GM12878 (cell line): ENCODE measurements around the gene GAL.

Source experiments
- NRF1 ChIP-seq: conservative IDR thresholded peaks from 2 replicates; pipeline ENCODE4 v1.6.1; 2011; ENCODE audit warnings: mild to moderate bottlenecking, low read depth, low read length, improper control_type of control experiment
- POLR2A ChIP-seq: IDR thresholded peaks from 2 replicates; pipeline ENCODE4 v1.6.1; 2011; ENCODE audit warnings: low read depth, mild to moderate bottlenecking, low read length
- USF1 ChIP-seq: IDR thresholded peaks from 2 replicates; pipeline ENCODE4 v1.6.1; 2011; ENCODE audit warnings: borderline replicate concordance, low read depth, mild to moderate bottlenecking, moderate library complexity, mixed read lengths, low read length; ENCODE audit not compliant: insufficient read depth; ENCODE audit errors: extremely low read length
- TF ChIP-seq, protein P1 (sequence below), 3 experiments: IDR thresholded peaks in 2 of 3; conservative IDR thresholded peaks in 1 of 3; 2 replicates each; pipeline ENCODE4 v1.5.1; 2011; ENCODE audit warnings: low read depth in 3 of 3, low read length in 3 of 3, mild to moderate bottlenecking in 3 of 3, control low read depth in 2 of 3, moderate library complexity in 2 of 3, inconsistent platforms in 1 of 3, mixed read lengths in 1 of 3; ENCODE audit not compliant: control insufficient read depth in 2 of 3, insufficient read depth in 1 of 3; ENCODE audit errors: extremely low read depth in 1 of 3

DNA sequence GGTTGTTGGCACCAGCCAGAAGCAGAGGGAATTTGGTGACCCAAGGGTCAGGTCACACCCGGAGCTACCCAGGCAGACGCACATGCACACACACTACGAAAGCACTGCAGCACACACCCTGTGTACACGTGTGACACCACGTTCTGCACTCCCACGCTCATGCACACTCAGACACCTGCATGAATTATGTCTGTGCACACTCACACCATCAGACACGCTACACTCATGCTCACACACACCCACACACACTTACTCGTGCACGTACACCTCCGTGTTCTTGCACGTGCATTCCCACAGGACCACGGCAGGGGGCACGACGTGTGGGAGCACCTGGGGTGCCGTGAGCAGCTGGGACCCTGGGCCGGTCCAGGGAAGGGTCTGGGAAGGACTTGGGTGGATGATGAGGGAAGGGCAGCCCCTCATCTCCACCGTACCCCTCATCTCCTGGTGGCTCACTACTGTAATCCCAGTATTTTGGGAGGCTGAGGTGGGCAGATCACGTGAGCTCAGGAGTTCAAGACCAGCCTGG, 20.8 kb upstream of the GAL start:
- TF ChIP-seq POLR2A: no peak
- TF ChIP-seq NRF1: no peak
- TF ChIP-seq USF1: no peak
- TF ChIP-seq, protein P1, sequence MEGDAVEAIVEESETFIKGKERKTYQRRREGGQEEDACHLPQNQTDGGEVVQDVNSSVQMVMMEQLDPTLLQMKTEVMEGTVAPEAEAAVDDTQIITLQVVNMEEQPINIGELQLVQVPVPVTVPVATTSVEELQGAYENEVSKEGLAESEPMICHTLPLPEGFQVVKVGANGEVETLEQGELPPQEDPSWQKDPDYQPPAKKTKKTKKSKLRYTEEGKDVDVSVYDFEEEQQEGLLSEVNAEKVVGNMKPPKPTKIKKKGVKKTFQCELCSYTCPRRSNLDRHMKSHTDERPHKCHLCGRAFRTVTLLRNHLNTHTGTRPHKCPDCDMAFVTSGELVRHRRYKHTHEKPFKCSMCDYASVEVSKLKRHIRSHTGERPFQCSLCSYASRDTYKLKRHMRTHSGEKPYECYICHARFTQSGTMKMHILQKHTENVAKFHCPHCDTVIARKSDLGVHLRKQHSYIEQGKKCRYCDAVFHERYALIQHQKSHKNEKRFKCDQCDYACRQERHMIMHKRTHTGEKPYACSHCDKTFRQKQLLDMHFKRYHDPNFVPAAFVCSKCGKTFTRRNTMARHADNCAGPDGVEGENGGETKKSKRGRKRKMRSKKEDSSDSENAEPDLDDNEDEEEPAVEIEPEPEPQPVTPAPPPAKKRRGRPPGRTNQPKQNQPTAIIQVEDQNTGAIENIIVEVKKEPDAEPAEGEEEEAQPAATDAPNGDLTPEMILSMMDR (IDR thresholded peaks at IDR 0.05 in 2 of 3, conservative IDR thresholded peaks at IDR 0.05 in 1 of 3; ENCODE audit: control insufficient read depth in 2 of 3, extremely low read depth in 1 of 3, insufficient read depth in 1 of 3, low read depth in 3 of 3, low read length in 3 of 3): no peak
